Frontal cortex (tissue), 4 donors: Measurements from ENCODE around the gene TH. TPM values are rescaled to one million over a fixed set of nuclear protein-coding genes. Genes with fewer than 3 reads are reported as not detected.
A peak's percentile ranks its signal among the peaks of the same experiment; 100 is the strongest.
"Not testable (repeated sequence)": the region's sequence is repeated elsewhere in the genome, so short reads cannot be mapped to it uniquely, and the experiment has no call there.

Experiments
- DNase-seq, 2 donors: peaks; one replicate each; pipeline ENCODE4 v3.0.0; 2012; ENCODE audit warnings: low spot score in 2 of 2
- FAIRE-seq: peaks from 2 replicates; lab custom pipeline; 2012; peaks lifted over from hg19 to GRCh38; lab: Jason Lieb, UNC
- total RNA-seq: library from RNA; depleted of rRNA; stranded (reverse); fragments of >200 nt; gene quantifications from one replicate; pipeline ENCODE4 v1.2.3, GENCODE V29; 2014
- donor health status: control.
- donor health status: control.
- donor health status: control.

The TH gene
- total RNA-seq, 1 donor from 2014 or later, result 0.82 TPM

- FAIRE-seq (no peak), DNase-seq (no peak)
These were observed 9.3 kb upstream of the TH start for GRCh38 chr11:2180789-2181370.

- FAIRE-seq, result no peak
- DNase-seq, result no peak
These were observed 8.7 kb upstream of the TH start for GRCh38 chr11:2180347-2180746.

GRCh38 chr11:2179516-2179915 is 7.9 kb upstream of the TH start:
- no peak for FAIRE-seq
- DNase-seq, result no peak

- FAIRE-seq (no peak), DNase-seq (no peak)
These were observed 7.4 kb upstream of the TH start for GRCh38 chr11:2178906-2179494.

GRCh38 chr11:2178055-2178773 is 6.6 kb upstream of the TH start:
- DNase-seq, FAIRE-seq: not testable (repeated sequence)

GRCh38 chr11:2177076-2177475 is 5.5 kb upstream of the TH start:
- no peak for DNase-seq
- FAIRE-seq, result no peak

- FAIRE-seq, result no peak
- DNase-seq, result no peak
These were observed 4.8 kb upstream of the TH start for GRCh38 chr11:2176389-2176900.

GRCh38 chr11:2175659-2176058 is 4.0 kb upstream of the TH start:
- FAIRE-seq (no peak), DNase-seq (no peak)

- no peak for DNase-seq
- no peak for FAIRE-seq
These were observed 2.7 kb upstream of the TH start for GRCh38 chr11:2174361-2174760.

GRCh38 chr11:2173761-2174160 is 2.1 kb upstream of the TH start:
- FAIRE-seq, result no peak
- no peak for DNase-seq

GRCh38 chr11:2173150-2173693 is 1.6 kb upstream of the TH start:
- DNase-seq, result no peak
- FAIRE-seq, result no peak

- FAIRE-seq, result no peak
- DNase-seq, result no peak
These were observed 1.1 kb upstream of the TH start for GRCh38 chr11:2172676-2173075.

GRCh38 chr11:2169626-2170570 is 1.7 kb downstream of the TH start:
- FAIRE-seq (no peak), DNase-seq (no peak)

GRCh38 chr11:2169005-2169378 is 2.6 kb downstream of the TH start:
- FAIRE-seq, result no peak
- DNase-seq, result no peak

GRCh38 chr11:2168286-2169004 is 3.2 kb downstream of the TH start:
- DNase-seq, result no peak

GRCh38 chr11:2167141-2168045 is 4.2 kb downstream of the TH start:
- DNase-seq (no peak), FAIRE-seq (no peak)

More at GRCh38 chr11:2168286-2169004, 3.2 kb downstream of the TH start:
- FAIRE-seq, result no peak

- FAIRE-seq, result no peak
- DNase-seq, result peak in 1 of 2 donors; percentile 59
These were observed 5.3 kb downstream of the TH start for GRCh38 chr11:2166091-2166851.

GRCh38 chr11:2165571-2165970 is 6.0 kb downstream of the TH start:
- FAIRE-seq (no peak), DNase-seq (no peak)
